ENCODE results near the gene ZFP69.

ZFP69 gene

GRCh38 chr1:40508375-40509341 lies 31.6 kb downstream of the ZFP69 start, which contains the start of gene EXO5:
TSS of gene EXO5 (plus strand) at chr1:40508767. CDS start at chr1:40514545, 5,778 bp downstream.
- DNase-seq (ENCODE audit: low read depth) = peak; percentile 83

- DNase-seq (ENCODE audit: low read depth) = no peak
Observed at GRCh38 chr1:40519517-40519916, 42.4 kb downstream of the ZFP69 start.

GRCh38 chr1:40530735-40531380 lies 53.8 kb downstream of the ZFP69 start:
- no peak for DNase-seq (ENCODE audit: low read depth)

GRCh38 chr1:40531381-40532061 lies 54.4 kb downstream of the ZFP69 start, which contains the start of gene ZNF684:
TSS of gene ZNF684 (plus strand) at chr1:40531637. CDS start at chr1:40533167, 1,530 bp downstream.
- DNase-seq (ENCODE audit: low read depth) = peak; percentile 82

GRCh38 chr1:40532062-40532389 lies 54.9 kb downstream of the ZFP69 start:
- no peak for DNase-seq (ENCODE audit: low read depth)

GRCh38 chr1:40532844-40533424 lies 55.8 kb downstream of the ZFP69 start:
- DNase-seq (ENCODE audit: low read depth) = no peak

GRCh38 chr1:40534589-40534988 lies 57.5 kb downstream of the ZFP69 start:
- DNase-seq (ENCODE audit: low read depth) = no peak

GRCh38 chr1:40535732-40536131 lies 58.6 kb downstream of the ZFP69 start:
- no peak for DNase-seq (ENCODE audit: low read depth)

- no peak for DNase-seq (ENCODE audit: low read depth)
Observed at GRCh38 chr1:40539338-40539737, 62.2 kb downstream of the ZFP69 start.
